Islet of Langerhans (tissue), 1 donor: ENCODE data around the gene FRY.

Source experiments
- FAIRE-seq: peaks from one replicate; lab custom pipeline; 2011; peaks lifted over from hg19 to GRCh38; lab: Jason Lieb, UNC

Gene FRY

DNA sequence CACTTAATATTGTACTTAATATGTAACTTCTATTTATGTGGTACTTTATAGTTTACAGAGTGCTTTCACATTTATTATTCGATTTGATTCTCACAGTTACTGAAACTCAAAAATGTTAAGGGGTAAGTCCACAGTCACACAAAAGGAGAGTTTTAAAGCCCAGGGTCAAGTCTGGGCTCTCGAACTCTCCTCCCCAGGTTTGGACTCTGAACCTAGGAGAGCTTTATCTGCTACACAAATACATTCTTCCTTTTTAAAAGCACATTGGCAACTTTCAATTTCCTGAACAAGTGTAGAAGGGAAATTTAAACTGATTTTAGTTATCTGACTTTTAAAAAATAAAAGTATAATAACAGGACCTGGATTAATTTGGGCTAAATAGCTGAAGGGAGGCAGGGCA is 144.4 kb downstream of the FRY start:
- FAIRE-seq: no peak

GRCh38 chr13:32176696-32177095 is 145.1 kb downstream of the FRY start:
- FAIRE-seq: no peak

- FAIRE-seq: no peak
Measured at GRCh38 chr13:32178763-32179162, 147.2 kb downstream of the FRY start.

DNA sequence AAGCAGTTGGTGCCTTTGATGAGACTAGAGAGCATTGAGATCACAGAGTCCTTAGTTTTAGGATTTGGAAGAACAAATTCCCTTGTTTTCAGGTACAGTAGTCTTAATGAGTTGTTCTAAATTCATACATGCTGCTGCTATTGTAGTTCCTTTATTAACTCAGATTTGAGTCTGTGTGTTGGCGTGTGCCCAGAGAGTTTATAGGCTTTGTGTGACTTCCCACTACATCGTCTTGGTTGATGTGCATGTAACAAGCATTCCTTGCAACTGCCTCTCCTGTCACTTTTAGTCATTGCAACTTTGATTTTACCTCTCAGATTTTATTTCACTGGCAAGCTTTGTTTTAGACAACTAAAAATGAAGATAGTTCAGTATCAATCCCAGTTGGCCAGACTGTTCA is 148.1 kb downstream of the FRY start:
- FAIRE-seq: no peak

DNA sequence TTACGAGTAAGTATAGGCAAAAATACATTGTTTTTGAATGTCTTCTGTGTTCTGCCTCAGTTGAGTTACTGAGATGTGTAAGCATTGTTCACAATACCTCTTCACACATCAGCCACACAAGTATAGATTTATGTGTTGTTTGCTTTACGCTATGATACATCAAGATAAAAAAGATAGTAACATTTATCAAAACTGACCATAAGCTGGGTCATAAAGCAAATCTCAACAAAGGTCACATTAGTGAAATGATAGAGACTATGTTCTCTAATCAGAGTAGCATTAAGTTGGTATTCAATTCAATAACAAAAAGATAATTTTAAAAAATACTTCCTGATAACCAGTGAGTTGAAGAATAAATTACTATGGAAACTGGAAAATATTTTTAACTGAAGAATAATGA is 156.1 kb downstream of the FRY start:
- FAIRE-seq: no peak

GRCh38 chr13:32191452-32191998 is 160.0 kb downstream of the FRY start:
- FAIRE-seq: no peak

DNA sequence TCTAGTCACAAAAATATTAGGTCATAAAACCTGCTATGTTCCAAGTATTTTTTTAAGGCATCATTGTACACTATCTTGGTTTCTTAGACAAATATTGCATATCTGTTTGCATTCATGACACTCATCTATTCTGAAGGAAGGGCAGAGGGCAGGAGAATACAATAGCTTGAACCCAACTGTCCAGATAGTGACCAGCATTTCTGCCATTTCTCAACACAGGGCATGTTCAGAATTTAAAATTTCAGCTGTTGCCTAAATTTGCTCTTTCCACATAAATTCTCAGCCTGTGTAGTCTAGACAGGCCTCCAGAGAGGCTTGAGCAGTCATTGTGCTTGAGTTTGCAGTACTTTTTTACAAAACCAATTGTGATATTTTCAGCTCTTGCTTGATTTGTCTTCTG is 164.1 kb downstream of the FRY start:
- FAIRE-seq: no peak

- FAIRE-seq: no peak
Measured at GRCh38 chr13:32199168-32199567, 167.6 kb downstream of the FRY start.

- FAIRE-seq: no peak
Measured at GRCh38 chr13:32200741-32201140, 169.2 kb downstream of the FRY start.

GRCh38 chr13:32201809-32202208 is 170.2 kb downstream of the FRY start:
- no peak for FAIRE-seq

- FAIRE-seq: no peak
Measured at GRCh38 chr13:32202268-32202667, 170.7 kb downstream of the FRY start.

DNA sequence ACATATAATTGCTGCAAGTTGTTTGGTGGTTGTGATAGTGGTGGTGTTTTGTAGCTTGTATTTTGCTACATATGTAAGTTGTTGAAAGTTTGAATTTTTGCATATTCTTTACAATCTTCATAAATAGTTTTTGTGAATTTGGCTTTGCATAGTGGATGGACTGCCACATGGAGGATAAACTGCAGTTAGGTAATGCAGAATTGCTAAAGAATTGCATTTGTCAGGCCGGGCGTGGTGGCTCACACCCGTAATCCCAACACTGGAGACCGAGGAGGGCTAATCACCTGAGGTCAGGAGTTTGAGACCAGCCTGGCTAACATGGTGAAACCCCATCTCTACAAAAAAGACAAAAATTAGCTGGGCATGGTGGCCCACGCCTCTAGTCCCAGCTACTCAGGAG is 171.6 kb downstream of the FRY start:
- FAIRE-seq: no peak

- FAIRE-seq: no peak
Measured at GRCh38 chr13:32203736-32204135, 172.2 kb downstream of the FRY start.

- no peak for FAIRE-seq
Measured at GRCh38 chr13:32205431-32206096, 174.0 kb downstream of the FRY start.

GRCh38 chr13:32206097-32206740 is 174.6 kb downstream of the FRY start:
- FAIRE-seq: no peak

GRCh38 chr13:32208860-32209259 is 177.3 kb downstream of the FRY start:
- FAIRE-seq: no peak

DNA sequence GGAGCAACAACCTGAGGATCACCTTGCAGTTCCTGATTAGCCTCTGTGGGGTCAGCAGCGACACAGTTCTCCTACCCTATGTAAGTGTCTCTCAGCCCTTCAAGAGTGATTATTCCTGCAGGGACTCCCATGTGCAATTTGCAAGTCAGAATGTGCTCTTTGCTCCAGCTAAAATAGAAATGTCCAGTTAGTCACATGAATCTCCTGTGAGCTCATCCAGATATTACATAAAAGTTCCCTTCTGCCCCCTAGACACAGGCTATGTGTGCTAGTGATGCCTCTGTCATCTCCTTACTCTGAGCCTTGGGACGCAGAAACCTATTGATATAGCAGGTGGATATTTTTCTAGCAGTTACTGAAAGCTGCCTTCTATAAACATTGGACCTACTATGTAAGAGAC is 178.1 kb downstream of the FRY start:
- no peak for FAIRE-seq

- no peak for FAIRE-seq
Measured at GRCh38 chr13:32210101-32210500, 178.5 kb downstream of the FRY start.

- no peak for FAIRE-seq
Measured at GRCh38 chr13:32211813-32212212, 180.2 kb downstream of the FRY start.

DNA sequence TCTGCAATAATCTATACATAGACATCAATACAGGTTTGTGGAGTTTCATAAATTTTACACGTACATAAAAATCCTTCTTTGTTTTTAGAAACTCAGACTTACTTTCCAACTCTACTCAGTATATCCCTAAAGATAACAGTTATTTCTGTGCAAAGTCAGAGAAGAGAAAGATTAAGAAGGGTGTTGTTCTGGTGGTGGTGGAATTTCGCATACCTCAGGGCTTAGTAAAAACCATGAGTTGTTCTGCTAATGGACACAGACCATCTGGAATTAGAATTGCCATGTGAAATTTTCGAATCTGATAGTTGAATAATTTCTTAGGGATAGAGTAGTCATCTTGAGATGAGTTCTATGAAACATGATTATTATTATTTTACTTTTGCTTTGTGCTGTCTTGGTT is 180.8 kb downstream of the FRY start:
- FAIRE-seq: no peak

- FAIRE-seq: no peak
Measured at GRCh38 chr13:32213626-32214025, 182.1 kb downstream of the FRY start.

DNA sequence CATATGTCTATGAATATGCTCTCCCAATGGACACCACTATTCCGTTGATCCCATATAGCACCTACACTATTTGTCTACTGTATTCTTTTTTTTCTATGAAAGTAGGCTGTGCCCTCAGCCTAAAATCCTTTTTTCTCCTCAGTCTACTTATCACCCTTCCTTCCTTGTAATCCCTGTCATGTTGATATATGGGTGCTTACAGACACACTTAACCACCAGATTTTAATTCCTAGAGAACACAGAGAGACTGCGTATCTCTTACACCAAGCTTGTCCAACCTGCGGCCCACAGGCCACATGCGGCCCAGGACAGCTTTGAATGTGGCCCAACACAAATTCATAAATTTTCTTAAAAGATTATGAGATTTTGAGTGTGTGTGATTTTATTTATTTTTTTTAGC is 182.5 kb downstream of the FRY start:
- no peak for FAIRE-seq

GRCh38 chr13:32216281-32216680 is 184.7 kb downstream of the FRY start:
- no peak for FAIRE-seq

DNA sequence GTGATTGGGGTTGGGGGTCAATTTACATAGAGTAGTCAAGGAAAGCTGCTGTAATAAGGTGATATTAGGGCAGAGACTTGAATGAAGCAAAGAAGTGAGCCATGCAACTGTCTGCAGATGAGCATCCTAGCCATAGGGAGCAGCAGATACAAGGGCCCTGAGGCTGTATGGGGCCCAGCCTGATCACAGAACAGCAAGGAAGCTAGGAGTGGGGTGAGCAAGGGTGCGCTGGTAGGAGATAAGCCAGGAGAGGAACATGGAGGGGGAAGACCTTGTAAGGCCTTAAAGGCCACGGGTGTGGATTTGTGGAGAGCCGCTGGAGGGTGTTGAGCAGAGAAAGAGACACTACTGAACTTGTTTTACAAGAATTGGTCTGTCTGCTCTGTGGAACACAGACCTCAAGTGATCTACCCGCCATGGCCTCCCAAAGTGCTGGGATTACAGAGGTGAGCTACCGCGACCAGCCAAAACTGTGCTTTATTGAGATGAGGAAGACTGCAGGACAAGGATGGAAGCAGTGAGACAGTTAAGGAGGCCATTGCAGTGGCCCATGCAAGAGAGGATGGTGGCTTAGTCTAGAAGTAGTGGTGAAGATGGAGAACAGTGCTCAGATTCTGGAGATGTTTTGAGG is 190.6 kb downstream of the FRY start:
- no peak for FAIRE-seq
